ENCODE data around the gene NPAS4. TPM values are rescaled to one million over a fixed set of nuclear protein-coding genes. Genes with fewer than 3 reads are reported as not detected.
"Not testable (repeated sequence)": the region's sequence is repeated elsewhere in the genome, so short reads cannot be mapped to it uniquely, and the experiment has no call there.

NPAS4 gene
- polyA plus RNA-seq, 1 donor (not counting 4 experiments of a cell fraction or from before 2014, with no cell fraction given): not detected

DNA sequence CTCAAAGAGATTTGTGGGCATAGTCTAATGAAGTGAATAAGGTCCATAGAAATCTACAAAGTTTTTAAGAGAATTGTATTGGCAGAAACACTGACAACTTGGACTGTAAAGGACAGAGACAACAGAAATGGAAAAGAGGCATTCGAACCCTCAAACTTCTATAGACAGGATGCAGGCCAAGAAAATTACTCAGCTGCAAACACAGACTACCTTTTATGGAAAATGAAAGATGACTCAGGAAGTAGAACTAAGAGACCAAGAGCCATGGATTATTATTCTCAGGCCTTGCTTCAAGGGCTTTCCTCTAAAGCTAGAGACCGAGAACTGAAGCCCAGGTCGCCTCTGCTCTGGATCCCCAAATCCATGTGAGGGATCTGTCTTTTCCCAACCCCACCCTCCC, 42.1 kb downstream of the NPAS4 start:
- Histone ChIP-seq H3K79me2 (ENCODE audit: control insufficient read depth, insufficient read depth, low read length) (no peaks in the 10 kb centered on the region), H3K27me3 (ENCODE audit: control insufficient read depth, extremely low read depth, insufficient read depth, low read length) (no peaks in the 10 kb centered on the region), H2AFZ (ENCODE audit: control insufficient read depth, low read length) (no peak overlapping the region), H4K20me1 (ENCODE audit: control insufficient read depth, extremely low read depth, insufficient read depth, low read length) (no peaks in the 10 kb centered on the region), H3K9me1 (ENCODE audit: control insufficient read depth, extremely low read depth, insufficient read depth, low read length) (no peaks in the 10 kb centered on the region), H3K9me3 (ENCODE audit: control insufficient read depth, low read depth, low read length) (no peaks in the 10 kb centered on the region), H3K4me2 (ENCODE audit: control insufficient read depth, extremely low read depth, insufficient read depth, low read depth, low read length) (no peak overlapping the region), H3K36me3 (ENCODE audit: control insufficient read depth in 2 of 2, extremely low read depth in 1 of 2, insufficient read depth in 2 of 2, low read length in 2 of 2) (no peaks in the 10 kb centered on the region), H3K9ac (ENCODE audit: control insufficient read depth, extremely low read depth, insufficient read depth, low read length) (no peak overlapping the region), H3K27ac (ENCODE audit: control insufficient read depth, insufficient read depth, low read length) (no peak overlapping the region), H3K4me3 (ENCODE audit: control insufficient read depth in 2 of 3, extremely low read depth in 1 of 3, insufficient read depth in 2 of 3, low read depth in 1 of 3, low read length in 3 of 3) (no peak overlapping the region), H3K4me1 (ENCODE audit: control insufficient read depth, extremely low read depth, insufficient read depth, low read length) (peaks cover 7% of the 10 kb centered on the region)
- TF ChIP-seq, protein P1, sequence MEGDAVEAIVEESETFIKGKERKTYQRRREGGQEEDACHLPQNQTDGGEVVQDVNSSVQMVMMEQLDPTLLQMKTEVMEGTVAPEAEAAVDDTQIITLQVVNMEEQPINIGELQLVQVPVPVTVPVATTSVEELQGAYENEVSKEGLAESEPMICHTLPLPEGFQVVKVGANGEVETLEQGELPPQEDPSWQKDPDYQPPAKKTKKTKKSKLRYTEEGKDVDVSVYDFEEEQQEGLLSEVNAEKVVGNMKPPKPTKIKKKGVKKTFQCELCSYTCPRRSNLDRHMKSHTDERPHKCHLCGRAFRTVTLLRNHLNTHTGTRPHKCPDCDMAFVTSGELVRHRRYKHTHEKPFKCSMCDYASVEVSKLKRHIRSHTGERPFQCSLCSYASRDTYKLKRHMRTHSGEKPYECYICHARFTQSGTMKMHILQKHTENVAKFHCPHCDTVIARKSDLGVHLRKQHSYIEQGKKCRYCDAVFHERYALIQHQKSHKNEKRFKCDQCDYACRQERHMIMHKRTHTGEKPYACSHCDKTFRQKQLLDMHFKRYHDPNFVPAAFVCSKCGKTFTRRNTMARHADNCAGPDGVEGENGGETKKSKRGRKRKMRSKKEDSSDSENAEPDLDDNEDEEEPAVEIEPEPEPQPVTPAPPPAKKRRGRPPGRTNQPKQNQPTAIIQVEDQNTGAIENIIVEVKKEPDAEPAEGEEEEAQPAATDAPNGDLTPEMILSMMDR (optimal IDR thresholded peaks at IDR 0.05 in 1 of 3, IDR thresholded peaks at IDR 0.05 in 1 of 3, conservative IDR thresholded peaks at IDR 0.05 in 1 of 3; ENCODE audit: extremely low read depth in 1 of 3, insufficient read depth in 2 of 3, low read length in 3 of 3): no peak
- no peak for TF ChIP-seq EZH2 (IDR thresholded peaks at IDR 0.05; ENCODE audit: low read length)
- DNase-seq (ENCODE audit: low read depth, low spot score): no peak
- FAIRE-seq: no peak
- dilution Hi-C loops (cut with MboI; ENCODE audit: extremely low pct_ligation_motif_present, low sequenced_read_pairs): no loop called here

DNA sequence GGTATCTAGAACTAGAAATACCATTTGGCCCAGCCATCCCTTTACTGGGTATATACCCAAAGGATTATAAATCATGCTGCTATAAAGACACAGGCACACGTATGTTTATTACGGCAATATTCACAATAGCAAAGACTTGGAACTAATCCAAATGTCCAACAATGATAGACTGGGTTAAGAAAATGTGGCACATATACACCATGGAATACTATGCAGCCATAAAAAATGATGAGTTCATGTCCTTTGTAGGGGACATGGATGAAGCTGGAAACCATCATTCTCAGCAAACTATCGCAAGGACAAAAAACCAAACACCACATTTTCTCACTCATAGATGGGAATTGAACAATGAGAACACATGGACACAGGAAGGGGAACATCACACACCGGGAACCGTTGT, 43.3 kb downstream of the NPAS4 start:
- H3K9me3 ChIP-seq (ENCODE audit: control insufficient read depth, low read depth, low read length); H3K4me1 ChIP-seq (ENCODE audit: control insufficient read depth, extremely low read depth, insufficient read depth, low read length); H3K27ac ChIP-seq (ENCODE audit: control insufficient read depth, insufficient read depth, low read length); DNase-seq (ENCODE audit: low read depth, low spot score); H3K4me2 ChIP-seq (ENCODE audit: control insufficient read depth, extremely low read depth, insufficient read depth, low read depth, low read length); H3K36me3 ChIP-seq (ENCODE audit: control insufficient read depth in 2 of 2, extremely low read depth in 1 of 2, insufficient read depth in 2 of 2, low read length in 2 of 2); dilution Hi-C loops (cut with MboI; ENCODE audit: extremely low pct_ligation_motif_present, low sequenced_read_pairs); H3K27me3 ChIP-seq (ENCODE audit: control insufficient read depth, extremely low read depth, insufficient read depth, low read length); FAIRE-seq; H3K79me2 ChIP-seq (ENCODE audit: control insufficient read depth, insufficient read depth, low read length); H3K4me3 ChIP-seq (ENCODE audit: control insufficient read depth in 2 of 3, extremely low read depth in 1 of 3, insufficient read depth in 2 of 3, low read depth in 1 of 3, low read length in 3 of 3); H3K9ac ChIP-seq (ENCODE audit: control insufficient read depth, extremely low read depth, insufficient read depth, low read length); H2AFZ ChIP-seq (ENCODE audit: control insufficient read depth, low read length); H4K20me1 ChIP-seq (ENCODE audit: control insufficient read depth, extremely low read depth, insufficient read depth, low read length); H3K9me1 ChIP-seq (ENCODE audit: control insufficient read depth, extremely low read depth, insufficient read depth, low read length): not testable (repeated sequence)

DNA sequence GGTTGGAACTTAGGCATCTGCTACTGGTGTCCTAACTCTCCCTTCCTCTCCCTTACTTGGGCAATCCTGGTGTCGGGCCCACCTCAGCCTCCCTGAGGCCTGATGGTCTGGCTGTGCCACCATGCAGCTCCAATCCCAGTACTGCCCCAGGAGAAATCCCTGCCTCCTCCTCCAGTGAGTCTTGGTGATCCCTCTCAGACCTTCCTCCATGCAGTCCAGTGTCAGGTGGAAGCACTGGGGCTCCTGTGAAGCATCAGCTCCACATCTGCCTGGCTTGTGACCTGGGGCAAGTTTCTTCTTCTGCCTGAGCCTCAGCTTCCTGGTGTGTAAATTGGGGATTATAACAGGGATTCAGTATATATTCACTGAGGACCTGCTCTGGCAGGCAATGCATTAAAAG, 44.1 kb downstream of the NPAS4 start:
- no peaks in the 10 kb centered on the region for H4K20me1 ChIP-seq (ENCODE audit: control insufficient read depth, extremely low read depth, insufficient read depth, low read length)
- H3K4me1 ChIP-seq (ENCODE audit: control insufficient read depth, extremely low read depth, insufficient read depth, low read length): peaks cover 7% of the 10 kb centered on the region
- no peak overlapping the region for H3K4me2 ChIP-seq (ENCODE audit: control insufficient read depth, extremely low read depth, insufficient read depth, low read depth, low read length)
- no peak overlapping the region for H3K4me3 ChIP-seq (ENCODE audit: control insufficient read depth in 2 of 3, extremely low read depth in 1 of 3, insufficient read depth in 2 of 3, low read depth in 1 of 3, low read length in 3 of 3)
- no peak overlapping the region for H3K9ac ChIP-seq (ENCODE audit: control insufficient read depth, extremely low read depth, insufficient read depth, low read length)
- no peak for FAIRE-seq
- H3K79me2 ChIP-seq (ENCODE audit: control insufficient read depth, insufficient read depth, low read length): no peaks in the 10 kb centered on the region
- no peaks in the 10 kb centered on the region for H3K9me1 ChIP-seq (ENCODE audit: control insufficient read depth, extremely low read depth, insufficient read depth, low read length)
- H3K27ac ChIP-seq (ENCODE audit: control insufficient read depth, insufficient read depth, low read length): no peak overlapping the region
- TF ChIP-seq EZH2 (IDR thresholded peaks at IDR 0.05; ENCODE audit: low read length): no peak
- TF ChIP-seq, protein P1 (optimal IDR thresholded peaks at IDR 0.05 in 1 of 3, IDR thresholded peaks at IDR 0.05 in 1 of 3, conservative IDR thresholded peaks at IDR 0.05 in 1 of 3; ENCODE audit: extremely low read depth in 1 of 3, insufficient read depth in 2 of 3, low read length in 3 of 3): no peak
- H3K9me3 ChIP-seq (ENCODE audit: control insufficient read depth, low read depth, low read length): no peaks in the 10 kb centered on the region
- H3K27me3 ChIP-seq (ENCODE audit: control insufficient read depth, extremely low read depth, insufficient read depth, low read length): no peaks in the 10 kb centered on the region
- no peak overlapping the region for H2AFZ ChIP-seq (ENCODE audit: control insufficient read depth, low read length)
- DNase-seq (ENCODE audit: low read depth, low spot score): no peak
- dilution Hi-C loops (cut with MboI; ENCODE audit: extremely low pct_ligation_motif_present, low sequenced_read_pairs): no loop called here
- H3K36me3 ChIP-seq (ENCODE audit: control insufficient read depth in 2 of 2, extremely low read depth in 1 of 2, insufficient read depth in 2 of 2, low read length in 2 of 2): peaks cover 0 to 7% of the 10 kb centered on the region in 2 experiments
